ENCODE measurements around the gene SYNGR3.

- no peak for TF ChIP-seq EZH2 (optimal IDR thresholded peaks at IDR 0.05; ENCODE audit: low read depth, low read length)
- no peak for TF ChIP-seq CTCF (IDR thresholded peaks at IDR 0.05; ENCODE audit: low read length)
- TF ChIP-seq EZH2phosphoT487 (IDR thresholded peaks at IDR 0.05; ENCODE audit: low read length): no peak
These were observed 8.6 kb downstream of the SYNGR3 start for GRCh38 chr16:1998360-1998835.

All from MM.1S (cell line).